HG03060 (cell line): ENCODE data around the gene KIF26A.

ENCODE experiments used
- ATAC-seq: cut with Tn5 transposase; IDR thresholded peaks from one replicate; pipeline ENCODE4 v1.9.1; 2021; ENCODE audit warnings: low read depth, moderate number of reproducible peaks; ENCODE audit not compliant: unreplicated experiment

Gene KIF26A

DNA sequence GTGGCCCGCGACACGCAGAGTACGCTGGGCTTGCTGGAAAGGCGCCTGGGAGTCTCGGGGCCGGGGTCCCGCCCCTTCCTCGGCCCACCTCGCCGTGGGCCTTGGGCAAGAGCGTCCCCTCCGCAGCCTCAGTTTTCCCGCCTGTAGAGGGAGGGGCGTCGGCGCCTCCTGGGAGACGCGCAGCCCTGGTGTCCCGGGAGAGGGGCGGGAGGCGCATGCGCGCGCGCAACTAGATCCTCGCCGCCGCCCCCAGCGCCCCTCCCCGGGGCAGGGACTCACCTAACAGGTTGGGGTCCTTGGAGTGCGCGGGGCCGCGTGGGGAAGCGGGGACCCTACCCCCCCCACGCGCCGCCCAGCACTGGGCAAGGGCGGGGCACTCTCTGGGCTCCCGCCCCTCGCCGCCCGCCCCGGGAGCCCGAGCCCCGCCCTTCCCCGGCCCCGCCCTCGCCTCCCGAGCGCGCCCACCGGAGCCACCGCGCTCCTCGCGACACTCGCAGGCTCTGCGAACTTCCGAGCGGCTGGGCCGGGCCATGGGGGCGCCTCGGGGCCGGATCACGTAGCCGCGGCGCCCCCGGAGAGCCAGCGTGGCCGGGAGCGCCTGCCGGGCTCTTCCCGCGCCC is at the start of gene KIF26A:
Gene KIF26A (plus strand): TSS at position 490 of the 620 bp plus-strand sequence. CDS start 136 bp downstream, outside the sequence.
- no peak for ATAC-seq

DNA sequence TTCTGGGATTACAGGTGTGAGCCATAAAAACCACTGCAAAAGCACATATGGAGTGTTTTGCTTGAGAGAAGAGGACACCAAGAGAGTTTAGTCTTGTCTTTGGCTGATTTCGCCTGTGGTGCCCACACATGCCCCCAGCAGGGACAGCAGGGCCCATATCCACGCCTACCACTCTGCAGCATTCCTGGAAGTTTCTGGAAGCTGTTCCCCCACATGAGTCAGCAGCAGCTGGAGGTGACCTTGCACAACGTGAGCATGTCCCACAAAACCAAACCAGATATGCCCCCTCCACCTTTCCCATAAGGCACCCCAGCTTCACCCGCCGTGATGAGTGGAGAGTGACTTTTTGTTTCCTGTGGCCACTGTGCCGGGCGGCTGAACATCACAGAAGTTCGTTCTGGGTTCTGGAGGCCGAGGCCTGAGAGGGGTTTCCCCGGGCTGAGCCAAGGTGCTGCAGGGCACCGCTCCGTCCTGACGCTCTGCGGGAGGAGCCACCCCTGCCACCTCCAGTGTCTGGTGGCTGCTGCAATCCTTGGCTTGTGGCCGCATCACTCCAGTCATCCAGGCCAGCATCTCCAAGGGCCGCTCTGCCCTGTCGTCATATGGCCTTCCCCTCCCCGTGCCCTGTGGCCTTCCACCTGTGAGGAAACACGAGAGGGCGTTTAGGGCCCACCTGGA is 48.2 kb upstream of the KIF26A start:
- no peak for ATAC-seq

DNA sequence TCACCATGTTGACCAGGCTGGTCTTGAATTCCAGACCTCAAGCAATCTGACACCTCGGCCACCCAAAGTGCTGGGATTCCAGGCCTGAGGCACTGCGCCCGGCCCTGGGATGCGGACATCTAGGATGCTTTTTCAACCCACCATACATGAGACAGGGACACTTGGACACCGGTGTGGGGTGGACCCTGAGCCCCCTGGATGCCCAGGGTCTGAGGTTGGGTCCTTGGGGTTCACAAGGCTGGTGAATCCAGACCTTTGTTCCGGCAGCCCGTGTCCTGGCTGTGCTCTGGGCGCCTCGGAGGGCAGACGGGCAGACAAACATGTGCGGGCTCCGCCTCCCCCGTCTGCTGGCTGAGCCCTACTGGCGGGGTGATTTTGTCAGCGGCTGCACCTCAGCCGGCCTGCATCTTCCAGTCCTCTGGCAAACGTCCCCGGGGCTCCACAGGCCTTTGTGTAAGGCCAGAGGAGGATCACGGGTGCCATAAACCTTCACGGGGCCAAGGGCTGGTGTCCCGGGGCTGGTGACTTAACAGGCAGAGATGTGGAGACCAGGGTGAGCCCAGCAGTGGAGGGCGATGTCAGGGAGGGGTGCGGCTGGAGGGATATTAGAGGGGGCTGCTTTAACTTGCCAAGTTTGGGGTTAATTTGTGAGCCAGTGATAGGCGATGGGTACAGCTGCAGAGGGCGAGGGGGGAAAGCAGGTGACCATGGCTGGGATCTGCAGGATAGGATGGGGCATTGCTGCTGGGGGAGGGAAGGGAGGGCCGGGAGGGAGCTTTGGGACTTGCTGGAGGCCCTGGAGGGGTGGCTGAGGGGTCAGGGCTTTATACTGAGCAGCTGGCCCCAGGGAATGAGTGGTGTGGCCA is 47.1 kb upstream of the KIF26A start:
- ATAC-seq: no peak

DNA sequence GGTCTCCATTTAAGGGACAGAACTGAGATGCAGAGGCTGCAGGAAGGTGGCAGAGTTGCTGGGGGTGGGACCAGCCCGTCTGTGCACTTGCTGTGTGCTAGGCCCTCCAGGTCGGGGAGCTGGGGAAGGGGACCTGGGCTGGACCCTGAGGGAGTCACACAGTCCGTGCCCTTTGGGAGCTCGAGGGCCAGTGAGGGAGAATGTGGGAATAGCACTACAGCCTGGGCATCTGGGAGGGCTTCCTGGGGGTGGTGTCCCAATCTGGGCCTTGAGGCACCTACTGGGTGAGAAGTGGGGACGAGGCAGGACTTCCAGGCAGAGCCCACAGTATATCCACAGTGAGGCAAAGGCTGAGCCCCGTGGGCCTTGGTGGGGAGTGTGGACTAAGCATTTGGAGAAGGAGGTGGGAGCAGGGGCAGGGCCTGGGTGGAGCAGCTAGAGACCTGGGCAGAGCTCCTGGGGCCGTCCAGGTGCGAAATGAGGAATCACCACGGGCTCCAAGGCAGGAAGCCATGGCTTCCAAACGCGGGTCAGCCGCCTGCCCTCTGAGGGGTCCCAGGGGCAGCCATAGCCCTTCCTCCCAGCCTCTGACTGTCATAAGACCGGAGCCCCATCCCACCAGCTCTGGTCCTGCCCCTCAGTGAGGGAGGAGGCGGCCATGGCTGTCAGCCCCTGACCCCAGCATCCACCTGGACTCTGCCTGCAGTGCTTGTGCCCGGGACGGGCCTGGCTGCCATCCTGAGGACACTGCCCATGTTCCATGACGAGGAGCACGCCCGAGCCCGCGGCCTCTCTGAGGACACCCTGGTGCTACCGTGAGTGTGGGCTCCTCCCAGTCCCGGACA is 46.2 kb upstream of the KIF26A start:
- no peak for ATAC-seq

DNA sequence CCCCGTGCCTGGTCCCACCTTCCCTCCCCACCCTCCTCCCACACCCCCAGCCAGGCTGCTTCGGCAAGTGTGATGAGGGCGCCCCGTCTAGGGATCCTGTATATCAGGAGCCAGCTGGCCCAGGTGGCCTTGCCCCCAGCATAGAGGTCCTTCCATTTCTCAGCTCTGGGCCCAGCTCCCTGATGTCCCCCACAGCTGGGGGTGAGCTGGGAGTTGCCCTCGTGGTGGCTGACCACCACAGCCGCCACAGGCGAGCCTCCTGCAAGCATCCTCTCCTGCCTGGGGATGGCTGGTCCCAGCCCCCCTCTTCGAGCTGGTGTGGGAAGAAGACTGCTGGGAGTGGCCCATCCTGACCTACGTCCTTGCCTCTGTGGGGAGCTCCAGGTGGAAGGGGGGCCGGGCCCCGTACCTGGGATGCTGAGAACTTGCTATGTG is 45.4 kb upstream of the KIF26A start:
- no peak for ATAC-seq

DNA sequence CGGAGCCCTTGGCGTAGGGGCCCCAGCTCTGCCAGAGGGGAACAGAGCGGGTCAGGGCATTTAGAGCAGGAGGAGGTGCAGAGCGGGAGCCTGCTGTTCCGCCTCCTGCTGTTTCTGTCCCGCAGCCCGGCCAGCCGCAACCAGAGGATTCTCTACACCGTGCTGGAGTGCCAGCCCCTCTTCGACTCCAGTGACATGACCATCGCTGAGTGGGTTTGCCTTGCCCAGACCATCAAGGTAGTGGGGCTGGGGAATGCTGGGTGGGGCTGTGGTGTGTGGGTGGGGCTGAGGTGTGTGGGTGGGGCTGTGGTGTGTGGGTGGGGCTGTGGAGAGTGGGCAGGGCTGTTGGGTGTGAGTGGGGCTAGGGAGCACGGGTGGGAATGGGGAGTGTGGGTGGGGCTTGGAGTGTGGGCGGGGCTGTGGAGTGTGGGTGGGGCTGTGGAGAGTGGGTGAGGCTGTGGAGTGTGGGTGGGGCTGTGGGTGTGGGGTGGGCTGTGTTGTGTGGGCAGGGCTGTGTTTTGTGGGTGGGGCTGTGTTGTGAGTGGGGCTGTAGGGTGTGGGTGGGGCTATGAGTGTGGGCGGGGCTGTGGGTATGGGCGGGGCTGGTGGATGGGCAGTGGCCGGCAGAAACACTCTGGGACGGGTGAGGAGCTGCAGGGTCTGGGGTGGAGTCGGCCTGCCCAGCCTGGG is 44.9 kb upstream of the KIF26A start:
- ATAC-seq: no peak

DNA sequence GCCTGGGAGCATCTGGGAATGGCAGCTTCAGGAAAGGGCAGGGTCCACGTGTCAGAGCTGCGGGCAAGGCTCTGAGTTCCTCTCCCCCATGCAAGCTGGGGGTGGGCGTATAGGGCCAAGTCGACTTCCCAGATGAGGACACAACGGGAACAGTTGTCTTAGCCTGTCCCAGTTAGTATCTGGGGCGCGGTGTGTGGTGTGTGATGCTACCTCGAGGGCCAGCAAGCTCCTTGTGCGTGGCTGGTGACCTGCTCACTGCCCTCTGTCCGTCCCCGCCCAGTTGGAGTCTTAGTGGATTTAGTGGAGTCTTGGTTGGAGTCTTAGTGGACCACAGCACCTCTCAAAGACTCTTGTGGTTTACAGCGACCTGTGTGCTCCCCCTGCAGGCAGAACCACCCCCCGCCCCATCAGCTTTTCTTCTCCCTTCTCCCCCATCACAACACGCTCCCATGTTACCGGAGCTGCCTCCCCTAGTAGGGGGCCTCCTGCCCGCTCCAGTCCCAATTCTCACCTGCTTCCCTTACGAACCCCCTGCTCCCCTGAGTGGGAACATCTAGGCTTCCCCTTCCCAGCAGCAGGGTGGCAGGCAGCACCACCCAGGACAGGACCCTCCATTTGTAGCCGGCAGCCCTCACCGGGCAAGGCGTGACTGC is 44.2 kb upstream of the KIF26A start:
- no peak for ATAC-seq

DNA sequence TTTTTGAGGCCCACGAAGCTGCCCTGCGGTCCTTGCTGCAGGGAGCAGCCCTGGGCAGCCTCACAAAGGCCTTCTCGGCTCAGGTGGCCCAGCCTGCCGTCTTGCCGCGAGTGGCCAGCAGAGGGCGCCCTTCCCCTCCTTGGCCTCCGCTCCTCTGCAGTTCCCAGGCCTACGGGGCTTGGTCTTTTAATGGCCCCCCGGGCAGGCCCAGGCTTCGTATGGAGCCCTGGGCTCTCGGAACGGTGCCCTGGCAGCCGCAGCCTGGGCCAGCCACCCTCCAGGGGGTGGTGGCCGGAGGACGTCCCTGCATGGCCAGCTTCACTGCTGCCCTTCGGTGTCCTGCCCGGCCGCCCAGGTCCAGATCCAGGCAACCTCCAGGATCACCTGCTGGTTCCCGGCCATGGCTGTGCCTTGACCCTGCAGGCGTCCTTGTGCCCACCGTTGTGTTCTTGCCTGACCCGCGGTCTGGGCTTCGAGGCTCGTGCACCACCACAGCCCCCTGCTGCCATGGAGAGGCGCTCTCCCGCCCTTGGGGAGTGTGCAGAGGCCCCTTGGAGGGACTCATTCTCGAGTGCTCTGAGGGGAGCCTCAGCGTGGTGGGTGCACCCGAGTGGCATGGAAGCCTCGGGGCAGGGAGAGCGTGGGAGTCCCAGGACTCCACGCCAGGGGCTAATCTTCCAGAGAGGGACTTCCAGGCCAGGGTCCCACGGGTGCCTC is 43.5 kb upstream of the KIF26A start:
- no peak for ATAC-seq

DNA sequence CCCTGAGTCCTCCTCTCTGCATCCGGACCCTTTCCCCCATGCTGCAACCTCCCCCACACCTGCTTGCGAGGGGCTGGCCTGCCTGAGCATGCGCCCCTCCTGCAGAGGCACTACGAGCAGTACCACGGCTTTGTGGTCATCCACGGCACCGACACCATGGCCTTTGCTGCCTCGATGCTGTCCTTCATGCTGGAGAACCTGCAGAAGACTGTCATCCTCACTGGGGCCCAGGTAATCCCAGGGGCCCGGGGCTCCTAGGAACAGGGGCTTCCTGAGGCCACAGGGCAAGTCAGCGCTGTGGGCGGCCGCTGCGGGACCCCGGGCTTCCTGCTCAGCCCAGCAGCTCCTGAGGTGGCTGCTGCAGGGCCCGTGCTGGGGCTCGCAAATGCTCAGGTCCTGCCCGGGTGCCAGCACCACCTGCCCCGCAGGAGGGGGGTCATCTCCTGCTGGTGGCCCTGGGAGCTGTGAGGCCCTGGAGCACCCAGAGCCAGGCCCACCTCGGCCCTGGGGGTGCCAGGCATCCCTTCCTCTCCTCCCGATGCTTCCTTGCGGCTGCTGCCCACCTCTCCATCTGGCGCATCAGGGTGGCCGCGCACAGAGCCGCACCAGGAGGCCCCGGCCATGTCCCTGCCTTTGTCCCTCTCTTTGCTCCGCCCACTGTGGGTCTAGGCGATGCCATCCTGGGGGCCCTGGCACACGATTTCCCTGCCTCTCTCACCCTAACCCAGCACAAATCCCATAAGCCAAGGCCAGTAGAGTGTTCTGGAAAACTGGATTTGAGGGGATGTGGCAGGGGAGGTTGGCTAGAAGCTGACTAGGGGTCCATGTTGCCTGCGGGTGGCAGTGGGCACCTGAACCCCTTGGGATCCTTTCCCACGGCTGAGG is 42.7 kb upstream of the KIF26A start:
- no peak for ATAC-seq

DNA sequence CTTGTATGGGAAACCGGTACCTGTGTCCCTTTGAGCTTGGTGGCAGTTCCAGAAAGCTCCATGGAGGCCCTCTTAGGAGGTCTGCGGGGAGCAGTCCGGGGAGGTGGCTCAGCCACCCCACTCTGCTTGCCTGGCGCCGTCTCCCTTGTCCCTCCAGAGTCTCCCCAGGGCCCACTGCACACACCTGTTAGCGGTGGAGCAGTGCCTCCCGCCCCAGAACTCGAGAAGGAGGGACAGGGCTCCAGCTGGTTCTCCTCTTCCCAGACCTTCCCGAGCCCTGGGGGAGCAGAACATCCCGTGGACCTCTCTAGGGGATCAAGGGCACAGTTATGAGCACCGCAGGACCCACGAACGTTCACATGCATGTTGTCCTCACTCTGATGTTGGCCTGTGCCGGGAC is 42.1 kb upstream of the KIF26A start:
- ATAC-seq: no peak

DNA sequence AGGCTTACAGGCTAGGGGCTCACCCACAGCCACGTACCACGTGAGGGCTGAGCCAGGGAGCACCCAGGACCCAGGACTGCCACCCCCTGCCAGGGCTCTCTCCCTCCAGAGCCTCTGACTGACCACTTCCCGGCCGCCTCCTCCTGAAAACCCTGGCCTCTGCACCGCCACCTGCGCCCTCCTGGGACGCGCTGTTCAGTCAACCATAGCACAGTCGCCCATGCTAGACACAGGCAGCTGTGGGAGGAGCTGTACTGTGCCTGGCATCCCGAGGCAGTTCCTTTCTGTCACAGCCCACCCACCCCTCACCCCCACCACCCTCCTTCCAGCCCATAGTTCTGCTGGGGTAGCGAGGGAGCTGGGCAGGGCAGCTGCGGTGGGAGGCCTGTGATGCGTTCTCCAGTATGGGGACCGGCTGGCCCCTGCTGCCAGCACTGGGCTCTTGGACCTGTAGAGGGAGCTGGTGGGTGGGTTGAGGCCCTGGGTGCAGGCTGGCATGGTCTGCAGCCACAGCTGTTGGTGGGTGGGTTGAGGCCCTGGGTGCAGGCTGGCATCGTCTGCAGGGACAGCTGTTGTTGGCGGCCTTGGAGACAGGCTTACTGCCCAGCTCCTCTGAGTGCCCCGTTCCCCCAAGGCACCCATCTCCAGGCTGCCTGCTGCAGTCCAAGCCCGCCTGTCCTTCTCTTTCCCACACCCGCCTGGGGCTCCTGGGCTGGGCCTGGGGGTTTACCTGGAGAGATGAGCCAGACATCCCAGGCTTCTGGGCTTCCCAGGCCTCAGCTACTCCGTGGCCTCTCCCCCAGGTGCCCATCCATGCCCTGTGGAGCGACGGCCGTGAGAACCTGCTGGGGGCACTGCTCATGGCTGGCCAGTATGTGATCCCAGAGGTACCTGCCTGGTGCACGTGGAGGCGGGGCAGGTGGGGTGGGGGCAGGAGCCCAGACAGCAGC is 41.4 kb upstream of the KIF26A start:
- ATAC-seq: no peak

DNA sequence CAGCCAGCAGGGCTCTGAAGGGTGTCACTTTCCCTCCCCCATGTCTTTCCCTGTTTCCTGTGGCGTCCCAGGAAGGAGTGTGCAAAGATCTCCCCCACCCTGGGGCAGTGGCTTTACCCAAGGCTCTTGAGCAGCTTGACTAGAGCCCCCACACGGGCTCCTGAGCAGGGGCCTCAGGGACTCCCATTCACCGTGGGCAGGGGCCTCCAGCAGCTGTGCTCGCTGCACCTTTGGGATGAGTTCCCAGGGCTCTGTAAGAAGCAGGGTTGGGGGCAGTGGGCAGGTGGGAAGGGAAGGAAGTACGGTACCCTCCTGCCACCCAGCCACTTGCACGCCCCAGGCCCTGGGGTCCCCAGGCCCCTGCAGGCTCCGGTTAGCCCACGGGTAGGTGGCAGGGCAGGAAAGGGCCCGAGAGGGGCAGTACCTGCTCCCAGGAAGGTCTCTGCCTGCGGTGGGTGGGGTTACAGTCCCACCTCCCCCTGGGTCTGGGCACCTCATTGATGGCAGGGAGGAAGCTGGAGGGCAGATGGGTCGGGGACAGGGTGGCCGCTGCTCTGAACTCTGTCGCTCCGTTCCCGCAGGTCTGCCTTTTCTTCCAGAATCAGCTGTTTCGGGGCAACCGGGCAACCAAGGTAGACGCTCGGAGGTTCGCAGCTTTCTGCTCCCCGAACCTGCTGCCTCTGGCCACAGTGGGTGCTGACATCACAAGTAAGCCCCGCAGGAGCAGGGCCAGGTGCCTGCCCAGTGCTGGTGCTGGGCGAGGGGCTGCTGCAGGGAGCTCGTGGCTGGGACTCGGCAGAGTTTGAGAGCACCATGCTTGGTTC is 39.9 kb upstream of the KIF26A start:
- no peak for ATAC-seq

DNA sequence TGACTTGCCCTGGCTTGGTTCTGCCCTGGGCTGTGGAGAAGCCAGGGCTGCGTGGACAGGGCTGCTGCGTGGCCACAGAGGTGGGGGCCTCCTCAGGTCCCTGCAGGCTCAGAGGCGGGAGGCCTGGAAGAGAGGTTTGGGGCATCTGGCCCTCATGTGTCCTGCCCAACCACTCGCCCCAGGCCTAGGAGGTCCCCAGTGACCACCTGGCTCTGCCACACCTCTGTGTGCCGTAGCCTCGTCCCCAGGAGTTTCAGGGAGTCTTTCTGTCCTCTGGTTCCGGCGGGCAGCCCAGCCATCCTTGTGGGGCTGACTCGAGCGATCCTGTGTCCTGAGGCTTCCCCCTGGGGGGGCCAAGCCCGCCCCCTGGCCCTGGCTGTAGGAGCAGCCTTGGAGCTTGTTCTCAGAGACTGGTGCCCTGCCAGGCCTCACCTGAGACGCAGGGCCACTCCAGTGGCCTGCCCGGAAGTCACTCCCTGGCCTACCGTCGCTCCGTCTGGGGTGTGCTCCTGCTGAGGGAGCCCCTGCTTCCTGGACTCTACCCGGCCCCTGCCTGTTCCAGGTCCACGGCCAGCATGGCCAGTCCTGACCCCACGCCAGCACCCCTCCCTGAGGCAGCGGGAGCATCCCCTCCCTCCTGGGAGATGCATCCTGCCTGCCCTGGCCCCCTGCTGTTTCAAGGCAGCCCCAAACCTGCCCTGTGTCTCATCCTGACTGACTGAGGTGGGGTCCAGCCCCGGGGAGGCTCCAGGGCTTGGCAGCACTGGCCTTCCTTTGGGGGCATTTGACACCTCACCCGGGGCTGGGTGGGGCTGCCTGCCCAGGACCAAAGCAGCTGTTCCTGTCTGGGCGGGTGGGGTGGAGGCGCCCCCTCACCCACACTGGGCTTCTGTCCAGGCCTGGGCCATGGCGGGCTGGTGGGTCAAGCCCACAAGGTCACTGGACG is 39.0 kb upstream of the KIF26A start:
- ATAC-seq: no peak

DNA sequence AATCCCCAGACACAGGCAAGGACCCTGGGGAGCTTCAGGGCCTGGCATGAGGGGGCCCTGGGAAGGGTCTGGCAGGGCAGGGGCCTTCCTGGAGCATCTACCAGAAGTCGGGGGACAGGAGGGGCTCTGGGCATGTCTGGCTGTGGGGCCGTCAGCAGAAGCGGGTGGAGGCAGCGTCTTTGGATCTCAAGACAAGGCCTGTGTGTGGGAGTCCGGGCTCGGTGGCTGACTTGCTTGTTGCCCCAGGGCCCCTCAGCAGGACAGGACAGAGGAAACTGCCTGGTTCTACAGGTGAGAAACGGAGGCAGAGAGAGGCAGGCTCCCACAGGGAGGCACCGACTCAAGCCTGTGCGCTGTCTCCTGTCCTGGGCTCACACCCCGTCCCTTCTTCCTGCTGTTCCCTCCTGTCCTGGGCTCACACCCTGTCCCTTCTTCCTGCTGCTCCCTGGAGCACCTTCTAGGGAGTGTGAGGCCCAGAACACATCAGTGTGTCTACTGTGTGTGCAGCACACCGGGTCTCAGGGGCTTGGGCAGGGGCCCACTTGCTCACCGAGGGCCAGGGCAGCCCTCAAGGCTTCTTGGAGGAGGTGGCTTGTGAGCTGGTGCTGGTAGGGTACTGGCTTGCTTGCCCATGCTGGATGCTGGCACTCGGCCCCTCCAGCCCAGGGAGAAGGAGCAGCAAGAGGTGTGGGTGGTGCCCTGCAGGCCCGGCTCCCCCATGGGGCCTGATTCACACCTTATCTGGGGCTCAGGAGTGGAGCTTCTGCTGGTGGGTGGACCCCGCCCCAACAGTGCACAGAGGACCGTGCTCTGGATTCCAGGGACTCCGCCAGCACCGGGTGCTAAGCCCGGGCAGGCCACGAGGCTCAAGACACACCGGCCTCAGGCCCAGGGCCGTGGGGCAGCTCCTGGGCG is 38.0 kb upstream of the KIF26A start:
- ATAC-seq: no peak
